ENCODE measurements around the gene MPC1L.
"Not testable (repeated sequence)": the region's sequence is repeated elsewhere in the genome, so short reads cannot be mapped to it uniquely, and the experiment has no call there.

The MPC1L gene

DNA sequence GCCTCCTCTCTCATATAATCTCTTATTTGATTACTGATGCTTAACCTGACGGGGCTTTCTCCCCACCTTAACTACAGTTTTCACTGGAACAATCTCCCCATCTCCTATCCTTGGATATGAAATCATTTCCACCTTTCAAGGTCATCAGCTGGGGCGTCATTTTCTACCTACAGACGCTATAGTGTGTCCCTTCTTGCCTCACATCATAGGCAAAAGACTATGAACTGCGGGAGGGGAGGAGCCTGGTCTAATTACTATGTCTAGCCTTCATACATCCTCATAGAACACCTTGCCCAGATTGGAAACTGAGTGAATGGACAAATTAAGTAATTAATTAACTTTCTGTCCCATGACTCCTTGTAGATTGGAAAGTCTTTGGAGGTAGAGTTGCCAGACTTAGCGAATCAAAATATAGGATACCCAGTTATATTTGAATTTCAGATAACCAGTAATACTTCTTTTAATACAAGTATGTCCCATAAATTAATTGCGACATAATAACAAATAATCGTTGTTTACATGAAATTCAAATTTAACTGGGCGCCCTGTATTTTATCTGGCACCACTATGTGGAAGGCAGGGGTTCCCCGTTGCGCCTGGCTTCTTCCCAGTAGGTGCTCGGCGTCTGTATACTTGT, 43.2 kb upstream of the MPC1L start:
- Histone ChIP-seq H3K18ac (ENCODE audit: low read length) (no peak overlapping the region), H3K23ac (ENCODE audit: low read length) (no peak overlapping the region), H2BK5ac (ENCODE audit: low read length) (no peak overlapping the region), H3K9ac (ENCODE audit: low read length) (peak overlapping the region; percentile 76), H3K36me3 (ENCODE audit: control insufficient read depth, insufficient read depth, low read length) (no peaks in the 10 kb centered on the region), H3K79me2 (ENCODE audit: control insufficient read depth, insufficient read depth, low read length) (peaks cover 7% of the 10 kb centered on the region), H3K4me3 (ENCODE audit: low read length) (peak overlapping the region; percentile 75), H3K56ac (ENCODE audit: low read length) (peak overlapping the region; percentile 86), H3K4me2 (ENCODE audit: low read length) (peak overlapping the region; percentile 11), H4K8ac (ENCODE audit: low read depth, low read length) (no peak overlapping the region), H3K27ac (ENCODE audit: low read depth, low read length) (no peak overlapping the region), H3K27me3 (ENCODE audit: insufficient read depth, low read length, poor library complexity) (no peaks in the 10 kb centered on the region), H3K4ac (ENCODE audit: low read depth, low read length) (no peak overlapping the region), H2BK15ac (replicated peaks; ENCODE audit: low read depth) (no peak overlapping the region), H2AK5ac (ENCODE audit: low read length) (no peak overlapping the region), H2BK120ac (ENCODE audit: low read depth, low read length) (no peak overlapping the region), H4K5ac (ENCODE audit: low read length) (no peak overlapping the region), H3K79me1 (ENCODE audit: low read length) (peaks cover 2% of the 10 kb centered on the region), H3K4me1 (ENCODE audit: control insufficient read depth, low read depth, low read length) (no peaks in the 10 kb centered on the region)
- no peak for DNase-seq
- no CpG with 5 or more reads among the region's 12 CpGs for WGBS (ENCODE audit: extremely low coverage, insufficient coverage, low lambda C conversion rate)

DNA sequence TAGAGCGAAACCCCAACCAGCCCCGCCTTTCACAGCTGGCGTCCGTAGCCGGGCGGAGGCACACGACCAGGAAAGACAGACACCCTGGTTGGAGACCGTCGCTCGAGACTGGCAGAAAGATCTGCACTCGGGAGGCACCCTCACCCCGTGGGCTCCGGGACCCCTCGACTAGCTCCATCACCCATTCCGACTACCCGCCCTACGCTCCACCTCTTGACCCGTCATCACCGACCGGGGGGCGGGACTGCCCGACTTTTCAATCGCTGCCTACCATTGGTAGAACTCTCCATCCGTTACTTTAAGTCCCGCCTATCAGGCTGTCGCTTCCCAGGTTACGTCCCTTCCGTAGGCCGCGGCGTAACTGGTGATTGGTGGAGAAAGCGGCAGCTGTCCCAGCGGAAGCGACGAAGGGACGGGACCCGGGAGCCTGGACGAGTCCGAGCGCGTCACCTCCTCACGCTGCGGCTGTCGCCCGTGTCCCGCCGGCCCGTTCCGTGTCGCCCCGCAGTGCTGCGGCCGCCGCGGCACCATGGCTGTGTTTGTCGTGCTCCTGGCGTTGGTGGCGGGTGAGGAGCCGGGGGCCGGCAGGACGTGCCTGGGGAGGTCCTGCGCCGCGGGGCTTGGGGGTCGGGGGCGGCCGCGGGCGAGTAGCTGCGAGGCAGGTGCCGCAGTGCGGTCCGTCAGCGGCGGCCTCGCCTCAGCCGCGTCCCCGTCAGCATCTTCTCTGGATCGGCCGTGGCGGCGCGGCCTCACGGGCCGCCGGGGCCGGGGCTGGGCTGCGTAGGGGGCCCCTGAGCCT, 42.5 kb upstream of the MPC1L start, which contains the start of gene ATP6AP2:
TSS of gene ATP6AP2 (plus strand) at position 434 of the 799 bp plus-strand sequence. CDS start at position 530, 96 bp downstream.
- H3K79me2 ChIP-seq (ENCODE audit: control insufficient read depth, insufficient read depth, low read length), result peaks cover 7% of the 10 kb centered on the region
- H3K36me3 ChIP-seq (ENCODE audit: control insufficient read depth, insufficient read depth, low read length), result no peaks in the 10 kb centered on the region
- peaks cover 2% of the 10 kb centered on the region for H3K79me1 ChIP-seq (ENCODE audit: low read length)
- no peak within 1 kb of the TSS for H3K4ac ChIP-seq (ENCODE audit: low read depth, low read length)
- H2BK5ac ChIP-seq (ENCODE audit: low read length), result no peak within 1 kb of the TSS
- H2BK120ac ChIP-seq (ENCODE audit: low read depth, low read length), result no peak within 1 kb of the TSS
- H3K56ac ChIP-seq (ENCODE audit: low read length), result peak within 1 kb of the TSS; percentile 86
- WGBS (ENCODE audit: extremely low coverage, insufficient coverage, low lambda C conversion rate), result no CpG with 5 or more reads among the region's 89 CpGs
- no peak within 1 kb of the TSS for H3K23ac ChIP-seq (ENCODE audit: low read length)
- no peak within 1 kb of the TSS for H3K18ac ChIP-seq (ENCODE audit: low read length)
- no peaks in the 10 kb centered on the region for H3K4me1 ChIP-seq (ENCODE audit: control insufficient read depth, low read depth, low read length)
- no peak within 1 kb of the TSS for H4K5ac ChIP-seq (ENCODE audit: low read length)
- peak; percentile 97 for DNase-seq
- H2AK5ac ChIP-seq (ENCODE audit: low read length), result no peak within 1 kb of the TSS
- no peak within 1 kb of the TSS for H4K8ac ChIP-seq (ENCODE audit: low read depth, low read length)
- H3K4me3 ChIP-seq (ENCODE audit: low read length), result peak within 1 kb of the TSS; percentile 75
- H3K27ac ChIP-seq (ENCODE audit: low read depth, low read length), result no peak within 1 kb of the TSS
- no peak within 1 kb of the TSS for H2BK15ac ChIP-seq (replicated peaks; ENCODE audit: low read depth)
- peak within 1 kb of the TSS; percentile 46 for H3K4me2 ChIP-seq (ENCODE audit: low read length)
- peak within 1 kb of the TSS; percentile 76 for H3K9ac ChIP-seq (ENCODE audit: low read length)
- no peaks in the 10 kb centered on the region for H3K27me3 ChIP-seq (ENCODE audit: insufficient read depth, low read length, poor library complexity)

GRCh38 chrX:40581336-40581920, 41.8 kb upstream of the MPC1L start:
- Histone ChIP-seq H4K8ac (ENCODE audit: low read depth, low read length) (no peak overlapping the region), H3K18ac (ENCODE audit: low read length) (no peak overlapping the region), H2BK15ac (replicated peaks; ENCODE audit: low read depth) (no peak overlapping the region), H3K4ac (ENCODE audit: low read depth, low read length) (no peak overlapping the region), H3K27ac (ENCODE audit: low read depth, low read length) (no peak overlapping the region), H3K4me2 (ENCODE audit: low read length) (peak overlapping the region; percentile 46), H3K4me1 (ENCODE audit: control insufficient read depth, low read depth, low read length) (no peaks in the 10 kb centered on the region), H2AK5ac (ENCODE audit: low read length) (no peak overlapping the region), H3K36me3 (ENCODE audit: control insufficient read depth, insufficient read depth, low read length) (no peaks in the 10 kb centered on the region), H3K9ac (ENCODE audit: low read length) (peak overlapping the region; percentile 70), H3K79me2 (ENCODE audit: control insufficient read depth, insufficient read depth, low read length) (peaks cover 7% of the 10 kb centered on the region), H2BK120ac (ENCODE audit: low read depth, low read length) (no peak overlapping the region), H3K27me3 (ENCODE audit: insufficient read depth, low read length, poor library complexity) (no peaks in the 10 kb centered on the region), H3K4me3 (ENCODE audit: low read length) (peak overlapping the region; percentile 45), H4K5ac (ENCODE audit: low read length) (no peak overlapping the region), H3K23ac (ENCODE audit: low read length) (no peak overlapping the region), H3K56ac (ENCODE audit: low read length) (peak overlapping the region; percentile 85), H3K79me1 (ENCODE audit: low read length) (peaks cover 2% of the 10 kb centered on the region), H2BK5ac (ENCODE audit: low read length) (no peak overlapping the region)
- no CpG with 5 or more reads among the region's 15 CpGs for WGBS (ENCODE audit: extremely low coverage, insufficient coverage, low lambda C conversion rate)
- DNase-seq, result no peak

DNA sequence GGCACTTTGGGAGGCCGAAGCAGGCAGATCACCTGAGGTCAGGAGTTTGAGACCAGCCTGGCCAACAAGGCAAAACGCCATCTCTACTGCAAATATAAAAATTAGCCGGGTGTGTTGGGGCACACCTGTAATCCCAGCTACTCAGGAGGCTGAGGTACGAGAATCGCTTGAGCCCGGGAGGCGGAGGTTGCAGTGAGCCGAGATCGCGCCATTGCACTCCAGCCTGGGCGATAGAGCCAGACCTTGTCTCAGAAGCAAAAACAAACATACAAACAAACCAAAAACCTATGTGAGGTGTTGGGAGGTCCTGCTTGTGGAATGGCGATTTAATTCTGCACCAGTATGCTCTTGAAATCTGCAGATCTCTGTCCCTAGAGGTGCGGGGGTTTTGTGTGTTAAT, 41.0 kb upstream of the MPC1L start:
- H3K18ac ChIP-seq (ENCODE audit: low read length); H3K27me3 ChIP-seq (ENCODE audit: insufficient read depth, low read length, poor library complexity); H4K8ac ChIP-seq (ENCODE audit: low read depth, low read length); H3K56ac ChIP-seq (ENCODE audit: low read length); H3K4ac ChIP-seq (ENCODE audit: low read depth, low read length); H3K9ac ChIP-seq (ENCODE audit: low read length); H3K4me2 ChIP-seq (ENCODE audit: low read length); DNase-seq; H2BK15ac ChIP-seq (replicated peaks; ENCODE audit: low read depth); H2BK120ac ChIP-seq (ENCODE audit: low read depth, low read length); H2BK5ac ChIP-seq (ENCODE audit: low read length); H4K5ac ChIP-seq (ENCODE audit: low read length); H3K36me3 ChIP-seq (ENCODE audit: control insufficient read depth, insufficient read depth, low read length); H3K4me1 ChIP-seq (ENCODE audit: control insufficient read depth, low read depth, low read length); H3K4me3 ChIP-seq (ENCODE audit: low read length); H3K23ac ChIP-seq (ENCODE audit: low read length); H3K79me2 ChIP-seq (ENCODE audit: control insufficient read depth, insufficient read depth, low read length); H3K27ac ChIP-seq (ENCODE audit: low read depth, low read length); H2AK5ac ChIP-seq (ENCODE audit: low read length); H3K79me1 ChIP-seq (ENCODE audit: low read length): not testable (repeated sequence)
- WGBS (ENCODE audit: extremely low coverage, insufficient coverage, low lambda C conversion rate), result no CpG with 5 or more reads among the region's 13 CpGs

DNA sequence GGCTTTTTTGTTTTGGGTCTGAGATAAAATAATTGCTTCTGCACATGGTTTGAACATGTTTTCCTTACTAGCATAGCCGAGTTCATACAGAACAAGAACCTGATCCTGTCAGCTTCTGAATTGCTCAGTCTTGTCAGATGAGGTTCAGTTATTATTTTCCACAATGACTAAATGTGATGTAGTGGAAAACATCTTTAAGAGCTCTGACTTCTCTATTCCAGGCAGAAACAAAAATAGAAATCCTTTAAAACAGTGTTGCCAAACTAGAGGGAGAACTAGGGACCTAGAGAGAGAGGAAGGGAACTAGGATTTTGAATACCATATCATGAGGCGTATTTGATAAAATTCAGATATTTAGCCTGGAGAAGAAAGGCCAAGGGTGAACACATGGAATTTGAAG, 40.4 kb upstream of the MPC1L start:
- WGBS (ENCODE audit: extremely low coverage, insufficient coverage, low lambda C conversion rate), result no CpG with 5 or more reads among the region's 2 CpGs
- no peak overlapping the region for H3K4me3 ChIP-seq (ENCODE audit: low read length)
- H3K79me1 ChIP-seq (ENCODE audit: low read length), result peaks cover 2% of the 10 kb centered on the region
- H3K4me1 ChIP-seq (ENCODE audit: control insufficient read depth, low read depth, low read length), result no peaks in the 10 kb centered on the region
- H3K4ac ChIP-seq (ENCODE audit: low read depth, low read length), result no peak overlapping the region
- no peak overlapping the region for H2BK120ac ChIP-seq (ENCODE audit: low read depth, low read length)
- peaks cover 7% of the 10 kb centered on the region for H3K79me2 ChIP-seq (ENCODE audit: control insufficient read depth, insufficient read depth, low read length)
- no peak overlapping the region for H3K18ac ChIP-seq (ENCODE audit: low read length)
- H4K8ac ChIP-seq (ENCODE audit: low read depth, low read length), result no peak overlapping the region
- no peaks in the 10 kb centered on the region for H3K36me3 ChIP-seq (ENCODE audit: control insufficient read depth, insufficient read depth, low read length)
- DNase-seq, result no peak
- H3K4me2 ChIP-seq (ENCODE audit: low read length), result no peak overlapping the region
- no peak overlapping the region for H2AK5ac ChIP-seq (ENCODE audit: low read length)
- no peaks in the 10 kb centered on the region for H3K27me3 ChIP-seq (ENCODE audit: insufficient read depth, low read length, poor library complexity)
- no peak overlapping the region for H2BK15ac ChIP-seq (replicated peaks; ENCODE audit: low read depth)
- no peak overlapping the region for H3K9ac ChIP-seq (ENCODE audit: low read length)
- no peak overlapping the region for H3K56ac ChIP-seq (ENCODE audit: low read length)
- no peak overlapping the region for H2BK5ac ChIP-seq (ENCODE audit: low read length)
- H3K23ac ChIP-seq (ENCODE audit: low read length), result no peak overlapping the region
- H3K27ac ChIP-seq (ENCODE audit: low read depth, low read length), result no peak overlapping the region
- H4K5ac ChIP-seq (ENCODE audit: low read length), result no peak overlapping the region
